K562 (cell line): ENCODE results near the gene PTPN9. TPM values are rescaled to one million over a fixed set of nuclear protein-coding genes. Genes with fewer than 3 reads are reported as not detected.

Experiments used
- ATF7 ChIP-seq: fragments of 450-650 bp; IDR thresholded peaks from 2 replicates; pipeline ENCODE4 v1.7.1; 2014; ENCODE audit warnings: mild to moderate bottlenecking, moderate library complexity
- GTF2F1 ChIP-seq: IDR thresholded peaks from 2 replicates; pipeline ENCODE4 v1.6.1; 2011; ENCODE audit warnings: low read depth, low read length, improper control_type of control experiment
- HNRNPL ChIP-seq: fragments of 200-400 bp; formaldehyde crosslinking; IDR thresholded peaks from 2 replicates; pipeline ENCODE4 v1.6.1; 2017; ENCODE audit warnings: low read depth, mild to moderate bottlenecking, low read length
- IFI16 ChIP-seq: fragments of 250-450 bp; sonication (Bioruptor Pico); IDR thresholded peaks from 2 replicates; pipeline ENCODE4 v2.1.2; 2022; ENCODE audit warnings: mild to moderate bottlenecking, inconsistent platforms
- ILF3 ChIP-seq: fragments of 450-650 bp; IDR thresholded peaks from 2 replicates; pipeline ENCODE4 v1.6.1; 2018; ENCODE audit warnings: antibody characterized with exemption, mild to moderate bottlenecking, moderate library complexity, borderline replicate concordance
- JUND ChIP-seq, 2 experiments: IDR thresholded peaks; 2 replicates in 1 of 2; 3 replicates in 1 of 2; pipeline ENCODE4 v1.6.1; 2011; ENCODE audit warnings: borderline replicate concordance in 2 of 2, low read depth in 2 of 2, low read length in 2 of 2, improper control_type of control experiment in 1 of 2, missing biosample characterization in 1 of 2, missing genetic modification characterization in 1 of 2, missing genetic modification reagents in 1 of 2
- NRF1 ChIP-seq, 2 experiments: fragments of 450-650 bp; IDR thresholded peaks in 1 of 2; conservative IDR thresholded peaks in 1 of 2; 2 replicates each; pipeline ENCODE4 v1.6.1; 2014; ENCODE audit warnings: mild to moderate bottlenecking in 2 of 2
- NUFIP1 ChIP-seq: fragments of 450-650 bp; IDR thresholded peaks from 2 replicates; pipeline ENCODE4 v1.6.1; 2018; ENCODE audit not compliant: partially characterized antibody
- PML ChIP-seq: IDR thresholded peaks from 2 replicates; pipeline ENCODE4 v1.6.1; 2012; ENCODE audit warnings: low read length, inconsistent platforms
- SIN3B ChIP-seq: fragments of 450-650 bp; IDR thresholded peaks from 2 replicates; pipeline ENCODE4 v1.6.1; 2017; ENCODE audit warnings: low read depth, mild to moderate bottlenecking, moderate library complexity
- SMAD4 ChIP-seq: fragments of 250-450 bp; sonication (Bioruptor Pico); conservative IDR thresholded peaks from 2 replicates; pipeline ENCODE4 v1.8.0; 2021; ENCODE audit warnings: inconsistent platforms, mild to moderate bottlenecking, moderate library complexity
- SRSF9 ChIP-seq: fragments of 200-400 bp; formaldehyde crosslinking; IDR thresholded peaks from 2 replicates; pipeline ENCODE4 v1.6.1; 2017; ENCODE audit warnings: low read depth, low read length, borderline replicate concordance
- USF2 ChIP-seq: sonication (generic); formaldehyde crosslinking; IDR thresholded peaks from 2 replicates; pipeline ENCODE4 v1.5.0; 2020; ENCODE audit warnings: missing genetic modification reagents
- VEZF1 ChIP-seq: fragments of 200-800 bp; sonication (Bioruptor generic); IDR thresholded peaks from 2 replicates; pipeline ENCODE4 v1.6.1; 2017; ENCODE audit warnings: missing genetic modification characterization, missing compliant biosample characterization
- ZC3H11A ChIP-seq: IDR thresholded peaks from 2 replicates; pipeline ENCODE4 v1.6.1; 2012; ENCODE audit warnings: low read depth, low read length, improper control_type of control experiment
- ZNF217 ChIP-seq: sonication (generic); formaldehyde crosslinking; IDR thresholded peaks from 2 replicates; pipeline ENCODE4 v1.8.0; 2022; ENCODE audit warnings: mild to moderate bottlenecking, missing genetic modification reagents
- polyA plus RNA-seq, 8 experiments: library from polyadenylated mRNA; depleted of rRNA in 4 of 8; stranded (reverse) in 5 of 8; unstranded in 3 of 8; fragments of >200 nt; fragmentation: Nextera tagmentation in 2 of 8; fragmentation: Illumina TruSeq in 1 of 8; extraction: Ambion mirVana in 2 of 8; extraction: Trizol in 1 of 8; gene quantifications; 2 replicates each; pipeline versions ENCODE4 v1.2.1 to v1.2.3, GENCODE V29; 2011 to 2014; ENCODE audit warnings: inconsistent platforms in 1 of 8, missing spikeins in 1 of 8
- total RNA-seq, 7 experiments: library from RNA; depleted of rRNA in 6 of 7; stranded (reverse); fragments of >200 nt in 6 of 7; fragmentation: Illumina TruSeq in 2 of 7; extraction: Trizol in 2 of 7; gene quantifications; 2 replicates each; pipeline versions ENCODE4 v1.2.1 to v1.2.3, GENCODE V29; 2011 to 2021; ENCODE audit warnings: low replicate concordance in 1 of 7

Gene PTPN9
- total and polyA plus RNA-seq, 9 of the 15 experiments (the other 6 are each of a cell fraction or from before 2014, with no cell fraction given) = 5.0 to 24.0 (median 14.2) TPM

- TF ChIP-seq ZC3H11A = no peak
- peak; percentile 48; the same call in 1 of the 2 replicates for TF ChIP-seq SIN3B
- TF ChIP-seq USF2 (CRISPR knock-in tag) = no peak
- peak; percentile 28; the same call in 1 of the 2 replicates for TF ChIP-seq SMAD4 (CRISPR knock-in tag)
- TF ChIP-seq GTF2F1 = no peak
- TF ChIP-seq PML = no peak
- no peak for TF ChIP-seq IFI16 (CRISPR knock-in tag)
- no peak for TF ChIP-seq NUFIP1
- TF ChIP-seq ILF3 = 0 out of 2 replicates have a peak, but pooled peaks have one; percentile 53
- TF ChIP-seq HNRNPL = no peak
- TF ChIP-seq NRF1 (conservative IDR thresholded peaks at IDR 0.05 in 1 of 2, IDR thresholded peaks at IDR 0.05 in 1 of 2) = peak; percentile 50 to 58; a peak in 2 of 4 replicates
- TF ChIP-seq ATF7 = peak; percentile 58; the same call in 1 of the 2 replicates
- peak; percentile 2; the same call in 1 of the 2 replicates for TF ChIP-seq JUND (IDR thresholded peaks at IDR 0.05; ENCODE audit: borderline replicate concordance, low read depth, low read length)
- no peak for TF ChIP-seq JUND (tag; IDR thresholded peaks at IDR 0.05; ENCODE audit: borderline replicate concordance, low read depth, low read length)
- TF ChIP-seq SRSF9 = no peak
- peak; percentile 97 for TF ChIP-seq VEZF1
- no peak for TF ChIP-seq ZNF217 (CRISPR knock-in tag)
These were observed at the start of gene PTPN9 (continued) for GRCh38 chr15:75578948-75579920.
